Measurements from ENCODE around the gene JOSD2. TPM values are rescaled to one million over a fixed set of nuclear protein-coding genes. Genes with fewer than 3 reads are reported as not detected.
A peak's percentile ranks its signal among the peaks of the same experiment; 100 is the strongest.

The JOSD2 gene
- total and polyA plus RNA-seq, 9 of the 15 experiments (the other 6 are each of a cell fraction or from before 2014, with no cell fraction given): 0.06 to 14.4 (median 3.1) TPM

DNA sequence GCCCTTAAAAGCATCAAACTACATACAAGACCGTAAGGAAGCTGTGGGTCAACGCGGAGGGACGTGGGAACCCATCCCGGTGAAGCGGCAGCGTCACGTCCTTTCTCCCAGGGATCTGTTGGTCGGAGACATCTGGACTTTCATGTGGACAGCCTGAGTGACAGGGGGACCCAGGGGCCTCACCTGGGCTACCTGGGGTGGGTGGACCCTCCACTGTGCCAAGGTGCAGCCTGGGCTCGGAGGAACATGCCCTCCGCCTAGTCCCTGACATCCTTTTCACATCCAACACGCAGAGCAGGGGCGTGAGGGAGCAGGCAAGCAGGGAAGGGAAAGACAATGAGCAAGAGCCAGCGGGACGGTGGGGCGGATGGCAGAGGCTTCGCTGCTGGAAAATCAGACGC lies 20.6 kb downstream of the JOSD2 start:
- in situ Hi-C loops (cut with MboI) (no loop called here), intact Hi-C loops (cut with micrococcal nuclease) (no loop called here)
- peaks cover 9% of the 10 kb centered on the region for H3K9me3 ChIP-seq (replicated peaks; ENCODE audit: control insufficient read depth, insufficient read depth, low read depth, low read length)
- ATAC-seq: no peak
- 87% methylated on average over 17 of the region's 18 CpGs for WGBS (ENCODE audit: insufficient coverage, low coverage, missing lambda C conversion rate)
- no peaks in the 10 kb centered on the region for H3K9me1 ChIP-seq (ENCODE audit: control insufficient read depth, insufficient read depth, low read length)
- H2AFZ ChIP-seq (ENCODE audit: low read depth, low read length): no peak overlapping the region
- FAIRE-seq: no peak
- H3K9ac ChIP-seq (ENCODE audit: insufficient read depth in 1 of 2, low read depth in 2 of 2, low read length in 2 of 2): no peak overlapping the region
- no TSS peak for BruUV-seq (replicated peaks)
- TF ChIP-seq ZNF41 (CRISPR knock-in tag; conservative IDR thresholded peaks at IDR 0.05): peak; percentile 97
- TF ChIP-seq, protein P1, sequence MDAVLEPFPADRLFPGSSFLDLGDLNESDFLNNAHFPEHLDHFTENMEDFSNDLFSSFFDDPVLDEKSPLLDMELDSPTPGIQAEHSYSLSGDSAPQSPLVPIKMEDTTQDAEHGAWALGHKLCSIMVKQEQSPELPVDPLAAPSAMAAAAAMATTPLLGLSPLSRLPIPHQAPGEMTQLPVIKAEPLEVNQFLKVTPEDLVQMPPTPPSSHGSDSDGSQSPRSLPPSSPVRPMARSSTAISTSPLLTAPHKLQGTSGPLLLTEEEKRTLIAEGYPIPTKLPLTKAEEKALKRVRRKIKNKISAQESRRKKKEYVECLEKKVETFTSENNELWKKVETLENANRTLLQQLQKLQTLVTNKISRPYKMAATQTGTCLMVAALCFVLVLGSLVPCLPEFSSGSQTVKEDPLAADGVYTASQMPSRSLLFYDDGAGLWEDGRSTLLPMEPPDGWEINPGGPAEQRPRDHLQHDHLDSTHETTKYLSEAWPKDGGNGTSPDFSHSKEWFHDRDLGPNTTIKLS (IDR thresholded peaks at IDR 0.05; ENCODE audit: borderline replicate concordance, low read depth): no peak
- peaks cover 3 to 27% of the 10 kb centered on the region in 2 experiments; a peak in 3 of 5 replicates for H3K4me1 ChIP-seq (replicated peaks in 1 of 2; ENCODE audit: control insufficient read depth in 2 of 2, insufficient read depth in 2 of 2, low read length in 2 of 2)
- peaks cover 0 to 10% of the 10 kb centered on the region in 2 experiments; a peak in 2 of 5 replicates for H3K27me3 ChIP-seq (ENCODE audit: control insufficient read depth in 2 of 2, insufficient read depth in 2 of 2, low read length in 2 of 2)
- no peak for DNase-seq (ENCODE audit: extremely low read depth in 1 of 4, low spot score in 3 of 4)
- H3K4me2 ChIP-seq (ENCODE audit: insufficient read depth, low read length): no peak overlapping the region
- H3K27ac ChIP-seq (ENCODE audit: extremely low read depth, low read depth, low read length): no peak overlapping the region
- H4K20me1 ChIP-seq (replicated peaks; ENCODE audit: control insufficient read depth, insufficient read depth, low read length): no peaks in the 10 kb centered on the region
- H3K4me3 ChIP-seq: no peak overlapping the region
- no peaks in the 10 kb centered on the region for H3K79me2 ChIP-seq (ENCODE audit: control insufficient read depth, insufficient read depth, low read length)
- CTCF ChIA-PET (ENCODE audit: low intra/inter-chr PET ratio): no interaction called here
- POLR2A ChIA-PET: interaction anchor here (0.6 kb wide), 2 partner anchors 11 to 215 kb away, joined by 3 read pairs; no protein-coding TSS in a partner anchor
- no peaks in the 10 kb centered on the region for H3K36me3 ChIP-seq (ENCODE audit: control insufficient read depth, insufficient read depth, low read length)

DNA sequence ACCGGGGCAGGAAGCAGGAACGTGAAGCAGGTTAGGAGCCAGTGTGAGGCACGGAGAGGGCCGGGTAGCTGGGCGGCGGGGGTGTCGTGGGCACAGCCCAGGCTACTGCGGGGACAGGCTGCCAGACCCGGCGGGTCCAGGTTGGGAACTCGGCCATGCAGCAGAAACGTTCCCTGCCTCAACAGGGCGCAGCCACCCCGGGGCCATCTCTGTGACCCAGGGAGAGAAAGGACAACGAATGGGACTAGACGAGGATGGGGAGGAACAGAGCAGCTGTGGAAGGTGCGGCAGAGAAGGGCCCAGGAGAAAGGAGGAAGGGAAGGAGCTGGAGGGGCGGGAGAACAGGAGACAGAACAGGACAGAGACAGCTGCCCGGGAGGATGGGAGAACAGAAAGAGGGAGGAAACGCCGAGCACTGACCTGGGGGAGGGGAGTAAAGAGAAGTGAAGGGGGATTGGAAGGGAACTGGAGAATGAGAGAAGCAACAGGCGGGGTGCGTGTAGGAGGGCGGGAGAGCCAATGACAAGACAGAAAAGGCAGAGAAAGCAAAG lies 21.5 kb downstream of the JOSD2 start:
- BruUV-seq (replicated peaks): no TSS peak
- intact Hi-C loops (cut with micrococcal nuclease): no loop called here
- Histone ChIP-seq H3K4me3 (no peak overlapping the region), H3K36me3 (ENCODE audit: control insufficient read depth, insufficient read depth, low read length) (no peaks in the 10 kb centered on the region), H4K20me1 (replicated peaks; ENCODE audit: control insufficient read depth, insufficient read depth, low read length) (no peaks in the 10 kb centered on the region), H3K9me1 (ENCODE audit: control insufficient read depth, insufficient read depth, low read length) (no peaks in the 10 kb centered on the region), H2AFZ (ENCODE audit: low read depth, low read length) (no peak overlapping the region), H3K9me3 (replicated peaks; ENCODE audit: control insufficient read depth, insufficient read depth, low read depth, low read length) (peaks cover 9% of the 10 kb centered on the region), H3K79me2 (ENCODE audit: control insufficient read depth, insufficient read depth, low read length) (no peaks in the 10 kb centered on the region), H3K27me3 (ENCODE audit: control insufficient read depth in 2 of 2, insufficient read depth in 2 of 2, low read length in 2 of 2) (peaks cover 0 to 10% of the 10 kb centered on the region in 2 experiments; a peak in 2 of 5 replicates), H3K9ac (ENCODE audit: insufficient read depth in 1 of 2, low read depth in 2 of 2, low read length in 2 of 2) (no peak overlapping the region), H3K27ac (ENCODE audit: extremely low read depth, low read depth, low read length) (no peak overlapping the region), H3K4me1 (replicated peaks in 1 of 2; ENCODE audit: control insufficient read depth in 2 of 2, insufficient read depth in 2 of 2, low read length in 2 of 2) (peaks cover 3 to 27% of the 10 kb centered on the region in 2 experiments; a peak in 3 of 5 replicates), H3K4me2 (ENCODE audit: insufficient read depth, low read length) (no peak overlapping the region)
- in situ Hi-C loops (cut with MboI): no loop called here
- FAIRE-seq (no peak), DNase-seq (ENCODE audit: extremely low read depth in 1 of 4, low spot score in 3 of 4) (no peak), ATAC-seq (no peak)
- POLR2A ChIA-PET: interaction anchor here (0.6 kb wide), 1 partner anchor 839 kb away, joined by 4 read pairs; no protein-coding TSS in a partner anchor
- CTCF ChIA-PET (ENCODE audit: low intra/inter-chr PET ratio): no interaction called here
- WGBS (ENCODE audit: insufficient coverage, low coverage, missing lambda C conversion rate): 32% methylated on average over 18 of the region's 24 CpGs
- no peak for TF ChIP-seq CXXC5 (CRISPR knock-in tag; IDR thresholded peaks at IDR 0.05)
- TF ChIP-seq, protein P2, sequence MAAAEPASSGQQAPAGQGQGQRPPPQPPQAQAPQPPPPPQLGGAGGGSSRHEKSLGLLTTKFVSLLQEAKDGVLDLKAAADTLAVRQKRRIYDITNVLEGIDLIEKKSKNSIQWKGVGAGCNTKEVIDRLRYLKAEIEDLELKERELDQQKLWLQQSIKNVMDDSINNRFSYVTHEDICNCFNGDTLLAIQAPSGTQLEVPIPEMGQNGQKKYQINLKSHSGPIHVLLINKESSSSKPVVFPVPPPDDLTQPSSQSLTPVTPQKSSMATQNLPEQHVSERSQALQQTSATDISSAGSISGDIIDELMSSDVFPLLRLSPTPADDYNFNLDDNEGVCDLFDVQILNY (CRISPR knock-in tag; IDR thresholded peaks at IDR 0.05): no peak
- no peak for TF ChIP-seq NR2F6 (CRISPR knock-in tag; IDR thresholded peaks at IDR 0.05)
- TF ChIP-seq SRF (CRISPR knock-in tag; IDR thresholded peaks at IDR 0.05): no peak
- no peak for TF ChIP-seq PHF8 (IDR thresholded peaks at IDR 0.05; ENCODE audit: borderline replicate concordance, low read length)
- TF ChIP-seq, protein P3, sequence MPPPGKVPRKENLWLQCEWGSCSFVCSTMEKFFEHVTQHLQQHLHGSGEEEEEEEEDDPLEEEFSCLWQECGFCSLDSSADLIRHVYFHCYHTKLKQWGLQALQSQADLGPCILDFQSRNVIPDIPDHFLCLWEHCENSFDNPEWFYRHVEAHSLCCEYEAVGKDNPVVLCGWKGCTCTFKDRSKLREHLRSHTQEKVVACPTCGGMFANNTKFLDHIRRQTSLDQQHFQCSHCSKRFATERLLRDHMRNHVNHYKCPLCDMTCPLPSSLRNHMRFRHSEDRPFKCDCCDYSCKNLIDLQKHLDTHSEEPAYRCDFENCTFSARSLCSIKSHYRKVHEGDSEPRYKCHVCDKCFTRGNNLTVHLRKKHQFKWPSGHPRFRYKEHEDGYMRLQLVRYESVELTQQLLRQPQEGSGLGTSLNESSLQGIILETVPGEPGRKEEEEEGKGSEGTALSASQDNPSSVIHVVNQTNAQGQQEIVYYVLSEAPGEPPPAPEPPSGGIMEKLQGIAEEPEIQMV (tag; conservative IDR thresholded peaks at IDR 0.05; ENCODE audit: low read depth): no peak
- no peak for TF ChIP-seq CBFB (CRISPR knock-in tag; IDR thresholded peaks at IDR 0.05)
- TF ChIP-seq ZNF507 (tag; conservative IDR thresholded peaks at IDR 0.05): no peak
- TF ChIP-seq ZNF766 (CRISPR knock-in tag; conservative IDR thresholded peaks at IDR 0.05): no peak
